ENCODE data around the gene AGRN.

DNA sequence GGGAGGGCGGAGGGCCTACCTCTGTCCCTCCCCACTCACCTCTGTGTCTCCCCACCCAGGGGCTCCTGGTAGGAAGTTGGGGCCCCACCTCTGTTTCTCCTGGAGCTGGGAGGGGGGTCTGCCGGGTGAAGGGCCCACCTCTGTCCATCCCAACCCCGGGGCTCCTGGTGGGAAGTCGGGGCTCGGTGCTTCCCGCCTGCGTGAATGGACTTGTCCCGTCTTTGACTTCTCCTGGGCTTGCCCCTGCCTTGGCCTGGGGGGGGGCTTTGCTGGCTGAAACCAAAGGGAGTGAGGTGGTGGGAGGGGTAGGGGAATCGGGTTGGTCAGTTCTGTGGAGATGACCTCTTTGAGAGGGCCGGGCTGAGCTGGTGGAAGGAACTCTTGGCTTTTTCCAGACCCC, 5.8 kb downstream of the AGRN start:
- TF ChIP-seq POLR2A (IDR thresholded peaks at IDR 0.05), result no peak
- TF ChIP-seq, protein P1, sequence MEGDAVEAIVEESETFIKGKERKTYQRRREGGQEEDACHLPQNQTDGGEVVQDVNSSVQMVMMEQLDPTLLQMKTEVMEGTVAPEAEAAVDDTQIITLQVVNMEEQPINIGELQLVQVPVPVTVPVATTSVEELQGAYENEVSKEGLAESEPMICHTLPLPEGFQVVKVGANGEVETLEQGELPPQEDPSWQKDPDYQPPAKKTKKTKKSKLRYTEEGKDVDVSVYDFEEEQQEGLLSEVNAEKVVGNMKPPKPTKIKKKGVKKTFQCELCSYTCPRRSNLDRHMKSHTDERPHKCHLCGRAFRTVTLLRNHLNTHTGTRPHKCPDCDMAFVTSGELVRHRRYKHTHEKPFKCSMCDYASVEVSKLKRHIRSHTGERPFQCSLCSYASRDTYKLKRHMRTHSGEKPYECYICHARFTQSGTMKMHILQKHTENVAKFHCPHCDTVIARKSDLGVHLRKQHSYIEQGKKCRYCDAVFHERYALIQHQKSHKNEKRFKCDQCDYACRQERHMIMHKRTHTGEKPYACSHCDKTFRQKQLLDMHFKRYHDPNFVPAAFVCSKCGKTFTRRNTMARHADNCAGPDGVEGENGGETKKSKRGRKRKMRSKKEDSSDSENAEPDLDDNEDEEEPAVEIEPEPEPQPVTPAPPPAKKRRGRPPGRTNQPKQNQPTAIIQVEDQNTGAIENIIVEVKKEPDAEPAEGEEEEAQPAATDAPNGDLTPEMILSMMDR (IDR thresholded peaks at IDR 0.05), result no peak
- no peak for TF ChIP-seq POLR2AphosphoS5 (IDR thresholded peaks at IDR 0.05)
